ENCODE measurements around the gene PHLPP2.

DNA sequence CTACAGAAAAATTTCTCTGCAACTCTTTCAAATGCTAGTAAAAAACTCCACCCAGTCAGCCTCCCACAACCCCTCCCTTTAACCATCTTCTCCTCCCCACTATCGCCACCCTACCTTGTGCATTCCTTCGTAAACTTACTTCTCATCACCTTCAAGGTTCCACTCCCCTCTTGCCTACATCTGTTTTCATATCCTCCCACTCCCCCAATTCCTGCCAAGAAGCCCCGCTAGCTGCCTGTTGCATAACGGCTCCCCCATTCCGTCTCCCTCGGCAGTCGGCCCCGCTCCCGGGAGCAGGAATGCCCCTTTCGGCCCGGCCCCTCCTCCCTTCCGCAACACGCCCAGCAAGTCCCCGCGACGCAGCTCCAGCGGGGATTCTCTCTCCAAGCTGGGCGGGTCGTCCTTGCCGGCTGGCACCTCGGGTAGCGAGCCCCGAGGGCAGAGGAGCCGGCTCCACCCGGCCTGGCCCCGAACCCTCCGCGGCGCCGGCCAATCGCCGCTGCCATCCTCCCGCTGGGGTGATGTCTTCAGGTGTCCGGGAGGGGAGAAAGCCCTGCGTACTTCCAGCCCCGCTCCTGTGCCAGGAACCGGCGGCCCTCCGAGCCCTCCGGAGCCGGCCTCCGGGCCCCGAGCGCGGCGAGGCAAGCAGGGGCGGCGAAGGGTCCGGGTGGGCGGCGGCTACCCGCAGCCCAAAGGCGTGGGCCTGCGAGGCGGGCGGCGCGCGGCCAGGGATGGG is 1.5 kb downstream of the PHLPP2 start:
- TF ChIP-seq POLR2AphosphoS5 (IDR thresholded peaks at IDR 0.05), result peak; percentile 36
- TF ChIP-seq, protein P1, sequence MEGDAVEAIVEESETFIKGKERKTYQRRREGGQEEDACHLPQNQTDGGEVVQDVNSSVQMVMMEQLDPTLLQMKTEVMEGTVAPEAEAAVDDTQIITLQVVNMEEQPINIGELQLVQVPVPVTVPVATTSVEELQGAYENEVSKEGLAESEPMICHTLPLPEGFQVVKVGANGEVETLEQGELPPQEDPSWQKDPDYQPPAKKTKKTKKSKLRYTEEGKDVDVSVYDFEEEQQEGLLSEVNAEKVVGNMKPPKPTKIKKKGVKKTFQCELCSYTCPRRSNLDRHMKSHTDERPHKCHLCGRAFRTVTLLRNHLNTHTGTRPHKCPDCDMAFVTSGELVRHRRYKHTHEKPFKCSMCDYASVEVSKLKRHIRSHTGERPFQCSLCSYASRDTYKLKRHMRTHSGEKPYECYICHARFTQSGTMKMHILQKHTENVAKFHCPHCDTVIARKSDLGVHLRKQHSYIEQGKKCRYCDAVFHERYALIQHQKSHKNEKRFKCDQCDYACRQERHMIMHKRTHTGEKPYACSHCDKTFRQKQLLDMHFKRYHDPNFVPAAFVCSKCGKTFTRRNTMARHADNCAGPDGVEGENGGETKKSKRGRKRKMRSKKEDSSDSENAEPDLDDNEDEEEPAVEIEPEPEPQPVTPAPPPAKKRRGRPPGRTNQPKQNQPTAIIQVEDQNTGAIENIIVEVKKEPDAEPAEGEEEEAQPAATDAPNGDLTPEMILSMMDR (IDR thresholded peaks at IDR 0.05), result no peak
